GM19372 (cell line): ENCODE data around the gene ZFAND5.
A peak's percentile ranks its signal among the peaks of the same experiment; 100 is the strongest.

ENCODE experiments used
- ATAC-seq: cut with Tn5 transposase; IDR thresholded peaks from one replicate; pipeline ENCODE4 v1.9.1; 2021; ENCODE audit warnings: mild to moderate bottlenecking, low read depth, moderate library complexity; ENCODE audit not compliant: unreplicated experiment

The ZFAND5 gene

GRCh38 chr9:72332351-72332750, 32.7 kb downstream of the ZFAND5 start:
- no peak for ATAC-seq

DNA sequence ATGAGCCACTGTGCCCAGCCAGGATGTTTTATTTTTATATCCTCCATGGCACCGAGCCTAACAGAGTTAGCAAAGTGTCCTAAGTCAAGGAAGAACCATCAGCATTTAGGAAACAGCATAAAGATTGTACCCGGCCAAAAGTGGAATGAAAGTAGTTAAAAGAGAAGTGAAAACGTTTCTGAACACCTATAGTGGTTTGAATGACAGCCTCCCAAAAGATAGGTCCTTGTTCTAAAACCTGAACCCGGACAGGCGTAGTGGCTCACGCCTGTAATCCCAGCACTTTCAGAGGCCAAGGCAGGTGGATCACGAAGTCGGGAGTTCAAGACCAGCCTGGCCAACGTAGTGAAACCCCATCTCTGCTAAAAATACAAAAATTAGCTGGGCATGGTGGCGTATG, 37.4 kb downstream of the ZFAND5 start:
- no peak for ATAC-seq

GRCh38 chr9:72326641-72327040, 38.4 kb downstream of the ZFAND5 start:
- no peak for ATAC-seq

- ATAC-seq = no peak
Observed at GRCh38 chr9:72324974-72325373, 40.0 kb downstream of the ZFAND5 start.

DNA sequence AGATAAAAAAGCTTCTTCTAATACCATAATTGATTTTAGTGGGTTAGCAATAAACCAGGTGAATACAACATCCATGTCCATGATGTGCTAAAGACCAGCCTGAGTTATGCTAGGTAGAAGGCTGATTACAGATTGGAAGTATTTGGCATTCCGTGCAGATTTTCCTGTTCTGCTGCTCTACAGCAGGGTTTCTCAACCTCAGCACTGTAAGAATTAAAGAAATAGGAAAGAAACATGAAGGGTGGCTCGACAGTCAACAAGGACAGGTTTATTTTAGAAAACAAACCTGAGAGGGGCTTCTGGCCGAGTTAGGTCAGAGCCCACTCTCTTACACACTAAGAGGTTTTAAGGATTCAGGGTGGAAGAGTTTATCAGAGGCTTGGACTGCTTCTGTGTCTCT, 42.3 kb downstream of the ZFAND5 start:
- no peak for ATAC-seq

GRCh38 chr9:72322259-72322658, 42.7 kb downstream of the ZFAND5 start:
- no peak for ATAC-seq

- ATAC-seq = no peak
Observed at GRCh38 chr9:72315510-72316311, 49.3 kb downstream of the ZFAND5 start.

DNA sequence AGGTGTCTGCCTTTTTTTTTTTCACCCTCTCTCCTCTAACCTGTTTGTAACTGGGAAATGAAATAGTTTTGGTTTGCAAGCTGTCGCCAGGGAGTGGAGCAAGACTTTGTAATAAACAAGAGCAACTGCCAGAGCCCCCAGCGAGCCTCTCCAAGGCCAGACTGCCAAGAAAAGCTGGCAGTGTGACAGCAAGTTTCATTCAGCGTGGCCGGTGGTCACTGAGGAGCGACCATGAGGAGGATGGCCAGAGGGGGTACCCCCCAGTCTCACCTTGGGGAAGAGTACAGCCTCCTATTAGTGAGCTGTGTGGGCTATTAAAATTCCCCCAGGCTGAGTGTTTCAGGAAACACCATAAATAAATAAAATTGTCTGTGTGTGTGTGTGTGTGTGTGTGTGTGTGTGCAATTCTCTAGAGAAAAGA, 49.9 kb downstream of the ZFAND5 start:
- ATAC-seq = no peak

GRCh38 chr9:72313507-72313906, 51.5 kb downstream of the ZFAND5 start:
- no peak for ATAC-seq

DNA sequence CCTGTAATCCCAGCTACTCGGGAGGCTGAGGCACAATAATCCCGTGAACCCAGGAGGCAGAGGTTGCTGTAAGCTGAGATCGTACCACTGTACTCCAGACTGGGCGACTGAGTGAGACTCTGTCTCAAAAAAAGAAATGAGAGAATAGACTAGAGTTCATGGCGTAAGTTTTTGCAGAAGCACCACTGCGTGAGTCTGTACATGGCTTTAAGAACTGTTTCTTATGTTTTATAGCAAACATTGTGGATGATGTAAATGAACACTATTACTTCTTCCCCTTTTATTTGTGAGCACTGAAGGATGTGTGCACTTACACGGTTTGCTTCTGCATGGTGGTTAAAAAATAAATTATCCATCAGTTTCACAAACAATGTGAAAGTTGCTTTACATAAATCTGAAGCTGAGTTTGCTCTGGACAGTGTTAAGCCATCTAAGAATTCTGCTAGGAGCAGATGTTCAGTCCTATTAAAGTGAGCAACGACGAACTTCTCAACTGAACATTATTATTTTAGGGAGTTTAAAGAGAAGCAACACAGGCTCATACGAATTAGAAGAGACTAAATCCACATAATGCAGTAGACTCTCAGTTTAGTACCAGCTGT, 52.5 kb downstream of the ZFAND5 start:
- no peak for ATAC-seq

- no peak for ATAC-seq
Observed at GRCh38 chr9:72309364-72310133, 55.5 kb downstream of the ZFAND5 start.

DNA sequence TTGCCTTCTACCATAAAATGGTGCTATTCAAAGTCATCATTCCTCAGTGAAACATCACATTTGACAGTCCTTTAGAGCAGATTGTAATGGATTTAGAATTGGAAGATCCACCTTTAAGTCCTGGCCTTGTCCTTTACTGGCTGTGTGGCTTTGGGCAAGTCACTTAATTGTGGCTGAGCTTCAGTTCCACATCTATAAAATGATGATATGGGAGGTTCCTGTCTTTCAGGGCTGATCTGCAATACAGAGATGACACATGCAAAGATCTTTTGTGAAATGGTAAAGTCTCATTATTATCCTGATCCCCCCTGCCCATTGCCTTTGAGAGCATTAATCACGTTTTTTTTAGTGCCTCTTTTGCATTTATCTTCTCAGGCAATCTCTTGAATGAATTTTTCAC, 58.2 kb downstream of the ZFAND5 start:
- ATAC-seq = no peak

DNA sequence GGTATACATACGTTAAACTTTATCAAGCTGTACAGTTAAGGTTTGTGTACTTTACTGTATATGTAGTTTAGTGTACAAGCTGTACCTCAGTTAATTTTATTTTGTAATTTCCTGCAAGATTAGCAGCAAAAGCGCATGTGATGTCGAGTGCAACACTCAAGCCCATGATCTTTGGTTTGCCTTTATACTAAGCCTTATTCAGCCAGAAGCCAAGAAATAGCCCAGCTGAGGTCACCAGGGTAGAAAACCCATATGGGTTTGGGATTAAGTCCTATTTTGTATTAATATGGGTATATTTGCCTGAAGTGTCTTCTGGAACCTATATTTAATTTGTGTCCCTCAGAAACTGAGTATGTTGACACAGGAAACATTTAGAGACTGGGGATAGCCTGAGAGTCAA, 59.3 kb downstream of the ZFAND5 start:
- no peak for ATAC-seq

GRCh38 chr9:72305102-72305546, 59.9 kb downstream of the ZFAND5 start:
- peak; percentile 81 for ATAC-seq

- ATAC-seq = no peak
Observed at GRCh38 chr9:72304538-72304937, 60.5 kb downstream of the ZFAND5 start.
